Measurements from ENCODE around the gene ULK4.
A peak's percentile ranks its signal among the peaks of the same experiment; 100 is the strongest.
"Not testable (repeated sequence)": the region's sequence is repeated elsewhere in the genome, so short reads cannot be mapped to it uniquely, and the experiment has no call there.

The ULK4 gene

GRCh38 chr3:41768363-41768762, 193.5 kb downstream of the ULK4 start:
- DNase-seq (ENCODE audit: low read depth), result no peak

DNA sequence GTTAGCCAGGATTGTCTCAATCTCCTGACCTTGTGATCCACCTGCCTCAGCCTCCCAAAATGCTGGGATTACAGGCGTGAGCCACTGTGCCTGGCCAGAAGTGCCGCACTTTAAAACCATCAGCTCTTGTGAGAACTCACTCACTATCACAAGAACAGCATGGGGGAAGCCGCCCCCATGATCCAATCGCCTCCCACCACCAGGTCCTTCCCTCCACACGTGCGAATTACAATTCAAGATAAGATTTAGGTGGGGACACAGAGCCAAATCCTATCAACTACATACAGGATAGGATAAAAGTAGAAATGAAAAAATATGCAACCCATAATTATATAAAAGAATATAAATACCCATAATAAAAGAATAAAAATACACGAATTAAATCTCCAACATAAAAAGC, 199.0 kb downstream of the ULK4 start:
- DNase-seq (ENCODE audit: low read depth), result not testable (repeated sequence)

- no peak for DNase-seq (ENCODE audit: low read depth)
Observed at GRCh38 chr3:41753651-41754050, 208.3 kb downstream of the ULK4 start.

DNA sequence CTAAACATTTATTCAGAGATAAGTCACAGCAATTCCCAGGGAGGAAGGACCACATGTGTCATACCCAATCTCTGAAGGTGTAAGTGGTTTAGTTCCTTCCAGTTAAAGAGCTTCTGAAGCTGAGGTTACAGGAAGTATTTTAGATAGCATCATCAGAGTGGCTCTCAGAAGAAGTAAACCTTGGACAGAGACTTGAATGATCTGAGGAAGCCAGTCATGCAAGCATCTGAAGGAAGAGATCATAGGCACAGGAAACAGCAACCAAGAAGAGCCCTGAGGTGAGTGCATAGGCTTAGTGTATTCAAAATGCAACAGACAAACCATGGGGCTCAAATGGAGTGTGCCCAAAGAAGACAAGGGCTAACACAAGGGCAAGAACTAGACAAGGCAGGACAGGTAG, 210.3 kb downstream of the ULK4 start:
- no peak for DNase-seq (ENCODE audit: low read depth)

DNA sequence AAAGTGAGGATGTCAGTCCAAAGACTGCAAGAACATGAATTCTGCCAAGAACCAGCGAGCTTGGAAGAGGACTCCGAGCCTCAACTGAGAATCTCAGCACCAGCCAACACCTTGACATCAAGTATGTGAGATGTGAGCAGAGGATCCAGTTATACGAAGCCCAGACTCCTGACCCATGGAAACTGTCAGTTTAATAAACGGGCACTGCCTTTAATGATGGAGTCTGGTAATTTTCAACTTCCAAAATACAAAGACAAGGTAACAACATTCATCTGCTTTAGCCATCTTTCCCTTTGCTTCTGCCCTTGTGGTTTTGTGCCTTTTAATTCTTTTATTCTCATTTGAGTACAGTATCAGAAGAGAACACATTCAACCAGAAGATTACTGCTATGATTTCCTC, 211.9 kb downstream of the ULK4 start:
- DNase-seq (ENCODE audit: low read depth), result no peak

DNA sequence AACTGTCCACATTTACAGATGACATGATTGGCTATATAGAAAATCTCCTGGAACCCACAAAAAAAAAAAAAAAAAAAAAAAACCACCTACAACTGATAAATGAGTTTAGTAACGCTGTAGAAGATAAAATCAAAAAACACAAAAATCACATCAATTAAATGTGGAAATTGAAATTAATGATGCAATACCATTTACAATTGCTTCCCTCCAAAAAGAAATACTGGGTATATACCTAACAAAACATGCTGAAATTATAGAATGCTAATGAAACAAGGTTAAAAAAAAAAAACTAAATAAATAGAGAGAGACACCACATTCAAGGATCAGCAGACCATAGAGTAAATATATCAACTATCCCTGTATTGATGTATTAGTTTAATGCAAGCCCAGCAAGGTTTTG, 215.7 kb downstream of the ULK4 start:
- no peak for DNase-seq (ENCODE audit: low read depth)

DNA sequence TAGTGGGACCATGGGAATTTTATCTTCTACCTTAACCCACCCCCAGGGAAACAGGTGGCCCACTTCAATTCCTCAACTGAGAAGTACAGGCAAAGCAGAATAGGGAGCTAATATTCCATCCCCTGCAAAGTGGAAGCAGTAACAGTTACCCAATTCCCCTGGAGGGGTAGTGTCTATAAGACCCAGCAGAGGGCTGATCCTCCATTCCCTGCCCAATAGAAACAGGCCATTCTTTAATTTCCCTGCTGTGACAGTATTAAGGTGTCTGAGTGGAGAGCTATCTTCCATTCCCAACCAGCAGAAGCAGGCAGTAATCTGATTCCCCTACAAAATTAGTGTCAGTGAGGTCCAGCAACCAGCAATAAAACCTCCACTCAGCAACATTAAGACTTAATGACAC, 219.8 kb downstream of the ULK4 start:
- no peak for DNase-seq (ENCODE audit: low read depth)

GRCh38 chr3:41740374-41740886, 221.5 kb downstream of the ULK4 start:
- no peak for DNase-seq (ENCODE audit: low read depth)

- DNase-seq (ENCODE audit: low read depth), result peak; percentile 17
Observed at GRCh38 chr3:41726891-41727290, 235.0 kb downstream of the ULK4 start.

DNA sequence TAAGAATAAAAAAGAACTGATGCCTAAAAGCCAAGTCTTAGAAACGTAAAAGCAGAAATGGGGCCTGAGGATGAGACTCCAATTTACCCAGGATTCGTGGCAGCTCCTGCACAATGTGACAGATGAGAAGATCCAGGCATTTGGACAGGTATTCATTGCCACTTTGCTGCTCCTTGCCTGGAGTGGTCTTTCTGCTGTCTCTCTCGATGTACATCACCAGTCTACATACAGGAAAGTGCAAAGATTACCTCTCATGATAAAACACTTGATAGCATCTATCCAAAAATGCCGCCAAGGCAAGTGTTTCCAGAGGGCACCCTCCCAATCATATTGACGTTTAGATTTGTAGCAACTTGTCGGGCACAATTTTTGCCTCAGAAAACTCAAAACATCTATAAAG, 244.3 kb downstream of the ULK4 start:
- DNase-seq (ENCODE audit: low read depth), result no peak

DNA sequence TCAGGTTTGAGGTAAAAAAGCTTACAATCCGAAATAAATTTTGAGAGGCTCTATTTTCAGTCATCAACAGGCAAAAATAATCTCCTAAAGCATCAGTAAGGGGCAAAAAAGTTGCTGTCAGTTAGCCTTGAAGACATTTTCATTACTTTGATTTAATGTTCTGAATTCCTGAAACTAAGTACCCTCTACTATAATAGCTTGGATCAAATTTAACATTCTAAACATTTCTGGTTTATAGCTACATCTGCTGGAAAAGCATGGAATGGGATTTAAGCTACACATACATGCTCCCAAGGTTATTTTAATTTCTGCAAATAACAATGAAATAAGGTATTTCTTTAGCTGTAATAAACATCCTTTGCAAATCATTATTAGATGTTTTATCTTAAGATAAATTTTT, 245.4 kb downstream of the ULK4 start:
- no peak for DNase-seq (ENCODE audit: low read depth)

DNA sequence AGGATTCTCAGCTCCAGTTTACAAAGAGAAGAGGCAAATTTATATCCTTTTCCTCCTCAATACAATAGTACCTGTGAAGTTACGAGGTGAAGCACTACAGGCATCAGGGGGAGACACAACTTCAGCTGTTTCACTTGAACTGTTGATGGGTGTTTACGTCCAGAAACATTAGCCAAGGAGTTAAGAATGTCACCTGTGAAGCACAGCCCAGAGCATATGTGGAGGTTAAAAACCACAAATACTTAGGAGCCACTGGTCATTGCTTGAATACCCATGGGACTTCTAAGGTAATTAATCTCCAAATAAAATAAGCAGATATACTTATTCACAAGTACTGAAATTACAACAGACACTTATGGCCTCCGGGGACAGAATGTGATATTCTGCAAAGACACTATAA, 246.5 kb downstream of the ULK4 start:
- no peak for DNase-seq (ENCODE audit: low read depth)

DNA sequence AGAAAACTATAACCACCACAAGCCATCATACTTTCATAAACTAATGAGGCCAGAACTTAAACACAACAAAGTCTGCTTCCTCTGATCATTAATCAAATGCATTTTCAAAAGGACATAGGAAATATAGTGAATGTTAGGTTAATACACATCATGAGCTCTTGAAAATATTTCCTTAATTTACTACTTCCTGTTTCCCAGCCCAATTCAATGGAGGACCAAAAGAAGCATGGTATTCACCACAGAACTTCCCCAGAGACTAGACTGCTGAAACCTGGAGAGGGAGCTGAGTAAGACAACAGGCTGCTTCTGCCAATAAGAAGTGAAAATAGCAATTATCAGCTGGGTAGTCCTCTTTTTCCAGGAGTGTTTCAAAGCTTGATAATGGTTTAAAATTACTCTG, 250.3 kb downstream of the ULK4 start:
- DNase-seq (ENCODE audit: low read depth), result peak; percentile 15

DNA sequence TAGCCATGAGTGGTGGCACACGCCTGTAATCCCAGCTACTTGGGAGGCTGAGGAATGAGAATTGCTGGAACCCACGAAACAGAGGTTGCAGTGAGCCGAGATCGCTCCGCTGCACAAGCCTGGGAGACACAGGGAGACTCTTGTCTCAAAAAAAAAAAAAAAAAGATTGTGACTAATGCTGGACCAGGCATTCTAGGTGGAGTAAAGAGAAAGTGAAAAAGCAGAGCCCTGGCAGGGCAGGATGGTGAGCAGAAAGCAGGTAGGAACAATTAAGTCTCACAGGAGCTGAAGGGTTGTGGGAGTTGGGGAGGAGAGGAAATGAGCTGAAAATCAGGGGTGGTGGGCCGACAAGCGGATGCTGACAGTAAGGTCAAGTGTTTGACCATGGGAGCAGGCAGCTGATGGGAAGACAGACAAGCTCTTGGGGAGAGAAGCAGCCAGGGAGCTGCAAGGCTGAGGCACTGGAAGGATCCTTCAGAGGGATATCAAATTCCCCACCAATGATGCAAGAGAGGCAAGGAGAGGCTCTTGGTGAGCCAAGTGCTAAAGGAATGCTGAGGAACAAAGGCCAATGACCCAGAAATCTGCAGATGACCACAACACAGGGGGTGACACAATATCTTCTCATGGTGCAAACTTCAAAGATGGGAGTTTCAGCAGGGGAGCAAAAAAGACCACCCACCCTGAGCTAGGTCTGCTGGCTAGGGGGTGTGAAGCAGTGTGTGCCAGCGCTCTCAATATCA, 251.1 kb downstream of the ULK4 start:
- peak; percentile 79 for DNase-seq (ENCODE audit: low read depth)

DNA sequence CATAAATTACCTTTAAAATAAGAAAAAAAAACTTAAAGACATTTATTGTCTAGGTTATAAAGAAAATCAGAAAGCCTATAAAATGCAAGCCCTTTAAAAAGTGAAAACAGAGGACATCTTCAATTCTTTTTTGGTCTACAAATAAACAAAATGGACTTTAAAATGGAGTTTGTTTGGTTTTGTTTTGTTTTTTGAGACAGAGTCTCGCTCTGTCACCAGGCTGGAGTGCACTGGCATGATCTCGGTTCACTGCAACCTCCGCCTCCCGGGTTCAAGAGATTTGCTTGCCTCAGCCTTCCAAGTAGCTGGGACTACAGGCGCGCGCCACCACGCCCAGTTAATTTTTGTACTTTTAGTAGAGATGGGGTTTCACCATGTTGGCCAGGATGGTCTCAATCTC, 252.7 kb downstream of the ULK4 start:
- DNase-seq (ENCODE audit: low read depth), result not testable (repeated sequence)

- DNase-seq (ENCODE audit: low read depth), result no peak
Observed at GRCh38 chr3:41708176-41708575, 253.7 kb downstream of the ULK4 start.

- DNase-seq (ENCODE audit: low read depth), result no peak
Observed at GRCh38 chr3:41705893-41706292, 256.0 kb downstream of the ULK4 start.

DNA sequence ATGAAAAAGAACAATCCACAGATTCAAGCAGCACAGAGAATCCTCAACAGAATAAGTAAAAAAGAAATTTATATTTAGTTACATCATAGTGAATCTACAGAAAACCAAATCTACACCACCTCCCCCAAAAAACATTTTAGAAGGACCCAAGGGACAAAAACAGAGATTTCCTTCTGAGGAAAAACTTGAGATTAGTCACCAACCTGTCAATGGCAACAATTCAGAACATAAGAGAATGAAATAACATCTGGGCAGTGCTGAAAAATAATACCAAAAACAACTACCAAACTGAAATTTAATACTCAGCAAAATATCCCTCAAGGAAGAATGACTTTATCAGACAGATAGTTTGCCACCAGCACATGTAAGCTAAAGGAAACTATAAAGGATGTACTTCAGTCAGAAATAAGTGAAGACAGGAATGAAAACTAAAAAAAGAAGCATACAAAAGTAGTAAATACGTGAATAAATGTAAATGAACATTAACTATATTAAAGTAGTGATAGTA, 260.7 kb downstream of the ULK4 start:
- no peak for DNase-seq (ENCODE audit: low read depth)

GRCh38 chr3:41700155-41700554, 261.7 kb downstream of the ULK4 start:
- DNase-seq (ENCODE audit: low read depth), result no peak

- no peak for DNase-seq (ENCODE audit: low read depth)
Observed at GRCh38 chr3:41698898-41699297, 263.0 kb downstream of the ULK4 start.

DNA sequence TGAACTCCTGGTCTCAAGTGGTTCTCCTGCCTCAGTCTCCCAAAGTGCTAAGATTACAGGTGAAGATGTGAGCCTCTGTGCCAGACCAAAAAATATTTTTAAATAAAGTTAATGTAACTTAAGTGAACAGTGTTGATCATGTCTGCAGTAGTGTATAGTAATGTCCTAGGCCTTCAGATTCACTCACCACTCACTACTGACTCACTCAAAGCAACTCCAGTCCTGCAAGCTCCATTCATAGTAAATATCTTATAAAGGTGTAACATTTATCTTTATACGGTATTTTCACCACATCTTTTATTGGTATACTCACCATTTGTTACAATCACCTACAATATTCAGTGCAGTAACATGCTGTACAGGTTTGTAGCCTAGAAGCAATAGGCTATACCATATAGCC, 264.2 kb downstream of the ULK4 start:
- no peak for DNase-seq (ENCODE audit: low read depth)

- DNase-seq (ENCODE audit: low read depth), result not testable (repeated sequence)
Observed at GRCh38 chr3:41695806-41696205, 266.1 kb downstream of the ULK4 start.

DNA sequence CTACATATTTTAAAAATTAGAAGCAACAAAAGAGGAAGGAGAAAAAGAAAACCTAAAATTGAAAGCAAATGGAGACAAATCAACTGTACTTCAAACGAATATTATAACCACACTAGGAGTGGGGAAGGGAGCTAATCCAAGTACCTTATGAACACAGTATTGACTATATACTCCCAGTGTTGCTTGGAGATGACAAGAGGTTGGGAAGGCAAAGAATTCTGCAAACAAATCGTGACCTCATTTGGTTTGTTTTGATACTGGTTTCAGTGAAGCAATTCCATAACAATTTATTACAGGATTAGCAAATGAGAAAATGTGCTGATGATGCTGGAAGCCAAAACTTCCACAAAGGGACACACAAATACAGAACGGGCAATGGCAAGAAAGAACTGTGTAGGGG, 268.1 kb downstream of the ULK4 start:
- DNase-seq (ENCODE audit: low read depth), result no peak
